ENCODE data around the gene INTS2. TPM values are rescaled to one million over a fixed set of nuclear protein-coding genes. Genes with fewer than 3 reads are reported as not detected.

Gene INTS2
- total RNA-seq, 6 experiments from 2014 or later = 4.2 to 6.5 (median 4.9) TPM

GRCh38 chr17:61846088-61846487 is 81.7 kb downstream of the INTS2 start:
- DNase-seq (no peak), ATAC-seq (no peak)
- Histone ChIP-seq H3K36me3 (no peaks in the 10 kb centered on the region), H3K27me3 (no peaks in the 10 kb centered on the region), H3K4me3 (no peak overlapping the region), H3K9me3 (no peaks in the 10 kb centered on the region), H3K27ac (no peak overlapping the region), H3K4me1 (no peaks in the 10 kb centered on the region)
- intact Hi-C loops (cut with DNase I) = no loop called here
- WGBS (ENCODE audit: insufficient coverage, low coverage, low lambda C conversion rate, missing lambda C conversion rate) = 98% methylated on average over 8 of the region's 8 CpGs
- no peak for TF ChIP-seq CTCF (IDR thresholded peaks at IDR 0.05)

- H3K4me3 ChIP-seq = no peak overlapping the region
- ATAC-seq (no peak), DNase-seq (no peak)
- H3K36me3 ChIP-seq = no peaks in the 10 kb centered on the region
- H3K27ac ChIP-seq = no peak overlapping the region
- no peak for TF ChIP-seq POLR2A (IDR thresholded peaks at IDR 0.05)
- TF ChIP-seq CTCF (IDR thresholded peaks at IDR 0.05) = no peak
- no peaks in the 10 kb centered on the region for H3K27me3 ChIP-seq
- H3K9me3 ChIP-seq = no peaks in the 10 kb centered on the region
- no peaks in the 10 kb centered on the region for H3K4me1 ChIP-seq
- intact Hi-C loops (cut with DNase I) = no loop called here
- 100% methylated on average over 1 of the region's 1 CpG for whole genome bisulfite sequencing (ENCODE audit: insufficient coverage, low coverage, low lambda C conversion rate, missing lambda C conversion rate)
Observed at GRCh38 chr17:61843435-61843834, 84.3 kb downstream of the INTS2 start.

DNA sequence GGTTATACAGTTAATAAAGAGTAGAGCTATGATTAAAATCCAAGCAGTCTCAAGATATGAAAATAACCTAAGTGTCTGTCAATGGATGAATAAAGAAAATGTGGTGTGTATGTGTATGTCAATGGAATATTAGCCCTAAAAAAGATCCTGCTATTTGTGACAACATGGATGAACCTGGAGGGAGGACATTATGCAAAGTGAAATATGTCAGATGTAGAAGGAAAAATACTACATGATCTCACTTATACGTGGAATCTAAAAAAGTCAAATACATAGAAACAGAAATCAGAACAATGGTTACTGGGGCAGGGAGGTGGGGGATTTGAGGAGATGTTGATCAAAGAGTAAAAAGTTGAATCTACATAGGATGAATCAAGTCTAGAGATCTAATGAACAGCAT is 84.9 kb downstream of the INTS2 start:
- Histone ChIP-seq H3K36me3 (no peaks in the 10 kb centered on the region), H3K4me1 (no peaks in the 10 kb centered on the region), H3K27me3 (no peaks in the 10 kb centered on the region), H3K9me3 (no peaks in the 10 kb centered on the region), H3K27ac (no peak overlapping the region), H3K4me3 (no peak overlapping the region)
- WGBS (ENCODE audit: insufficient coverage, low coverage, low lambda C conversion rate, missing lambda C conversion rate) = 94% methylated on average over 1 of the region's 1 CpG
- DNase-seq = no peak
- TF ChIP-seq CTCF (IDR thresholded peaks at IDR 0.05) (no peak), POLR2A (IDR thresholded peaks at IDR 0.05) (no peak)
- intact Hi-C loops (cut with DNase I) = no loop called here
- ATAC-seq = no peak

DNA sequence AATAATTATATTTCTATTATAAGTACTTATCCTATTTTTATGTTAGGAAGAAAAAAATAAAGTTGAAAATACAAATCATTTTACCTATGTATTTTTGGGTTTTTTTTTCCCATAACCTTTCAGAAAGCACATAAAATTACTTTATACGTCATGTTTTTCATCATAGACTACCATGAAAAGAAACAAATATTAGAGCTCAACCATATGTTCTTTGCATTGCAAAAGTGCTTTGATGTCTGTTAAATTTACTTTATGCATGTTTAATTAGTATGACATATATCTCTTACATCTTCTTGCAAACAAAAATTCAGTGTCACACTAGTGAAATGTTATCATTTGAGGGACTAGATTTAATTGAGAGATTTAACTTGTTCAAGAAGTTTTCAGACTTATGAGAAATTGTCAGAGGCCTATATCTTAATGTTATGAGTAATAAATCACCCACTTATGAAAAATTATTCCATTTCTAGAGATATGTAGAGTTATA is 88.4 kb downstream of the INTS2 start:
- no peak for DNase-seq
- WGBS (ENCODE audit: insufficient coverage, low coverage, low lambda C conversion rate, missing lambda C conversion rate) = 89% methylated on average over 1 of the region's 1 CpG
- intact Hi-C loops (cut with DNase I) = loop anchor here in 1 of 2 donors (10.0 kb wide), 1 partner anchor 425 kb away; no protein-coding TSS in a partner anchor
- Histone ChIP-seq H3K27ac (no peak overlapping the region), H3K36me3 (no peaks in the 10 kb centered on the region), H3K27me3 (no peaks in the 10 kb centered on the region), H3K4me1 (no peaks in the 10 kb centered on the region), H3K9me3 (no peaks in the 10 kb centered on the region), H3K4me3 (no peak overlapping the region)
- ATAC-seq = no peak
- no peak for TF ChIP-seq CTCF (IDR thresholded peaks at IDR 0.05)
- TF ChIP-seq POLR2A (IDR thresholded peaks at IDR 0.05) = no peak

Measured in right lobe of liver (tissue), 6 donors.